Lung (tissue), 12 donors: ENCODE results near the gene ONECUT2. TPM values are rescaled to one million over a fixed set of nuclear protein-coding genes. Genes with fewer than 3 reads are reported as not detected.

ENCODE experiments used
- ATAC-seq: fragments of 200-7000 bp; cut with Tn5 transposase; one replicate; pipeline ENCODE4 v1.9.1; 2020; ENCODE audit warnings: moderate number of reproducible peaks; ENCODE audit not compliant: insufficient read depth, low FRiP score
- DNase-seq, 3 donors: peaks; one replicate each; pipeline ENCODE4 v3.0.0-alpha.2; 2013 to 2017
- H3K27ac ChIP-seq, 2 donors: one replicate each; pipeline ENCODE4 v1.5.1; 2013; ENCODE audit warnings: mild to moderate bottlenecking in 2 of 2, moderate library complexity in 2 of 2, control low read depth in 1 of 2, inconsistent platforms in 1 of 2, low read depth in 1 of 2, low read length in 1 of 2
- H3K27me3 ChIP-seq, 3 donors: one replicate each; pipeline ENCODE4 v1.5.1; 2013; ENCODE audit warnings: low read length in 2 of 3; ENCODE audit not compliant: control insufficient read depth in 3 of 3, insufficient read depth in 3 of 3
- H3K36me3 ChIP-seq, 4 donors: one replicate each; pipeline ENCODE4 v1.5.1; 2013; ENCODE audit warnings: low read length in 4 of 4, mild to moderate bottlenecking in 1 of 4, moderate library complexity in 1 of 4; ENCODE audit not compliant: control insufficient read depth in 4 of 4, insufficient read depth in 4 of 4
- H3K4me1 ChIP-seq, 5 donors: one replicate each; pipeline ENCODE4 v1.5.1; 2013; ENCODE audit warnings: low read length in 5 of 5, mild to moderate bottlenecking in 2 of 5, moderate library complexity in 1 of 5; ENCODE audit not compliant: control insufficient read depth in 5 of 5, insufficient read depth in 5 of 5
- H3K4me3 ChIP-seq: one replicate; pipeline ENCODE4 v1.5.1; 2013; ENCODE audit warnings: mild to moderate bottlenecking, control low read depth, moderate library complexity
- H3K9ac ChIP-seq, 2 donors: one replicate each; pipeline ENCODE4 v1.5.1; 2013; ENCODE audit warnings: low read length in 2 of 2, control low read depth in 1 of 2; ENCODE audit not compliant: insufficient read depth in 1 of 2
- H3K9me3 ChIP-seq, 4 donors: one replicate each; pipeline ENCODE4 v1.5.1; 2013; ENCODE audit warnings: low read length in 3 of 4, mild to moderate bottlenecking in 1 of 4, moderate library complexity in 1 of 4; ENCODE audit not compliant: control insufficient read depth in 4 of 4, insufficient read depth in 3 of 4
- CTCF ChIP-seq: IDR thresholded peaks from 2 replicates; pipeline ENCODE4 v1.5.1; 2012; ENCODE audit warnings: mild to moderate bottlenecking; ENCODE audit errors: control extremely low read depth, extremely low read depth
- WGBS, 2 donors: extraction: QIAGEN DNeasy Blood & Tissue Kit; methylation state at CpG; one replicate each; pipeline ENCODE4 v1.1.7; 2013; 5-methylcytosine and 5-hydroxymethylcytosine counted together
- polyA plus RNA-seq, 2 donors: library from polyadenylated mRNA; stranded (reverse); fragments of 200-250 nt; gene quantifications; one replicate each; pipeline ENCODE4 v1.2.1, GENCODE V29; 2013
- total RNA-seq, 2 donors: library from RNA; depleted of rRNA in 1 of 2; stranded (reverse); fragments of >200 nt in 1 of 2; gene quantifications; one replicate each; pipeline ENCODE4 v1.2.1, GENCODE V29; 2014 to 2021
- donor health status: control.
- donor health status: control.
- donor health status: Bipolar disorder and iron deficiency.
- donor health status: healthy.
- donor health status: DM: yes; HTN: yes; CAD: no.

ONECUT2 gene
- total and polyA plus RNA-seq, 4 donors: 0.01 to 0.06 (median 0.02) TPM; not detected in 1

- no peak overlapping the region for H3K4me3 ChIP-seq
- DNase-seq: no peak
- no peaks in the 10 kb centered on the region for H3K36me3 ChIP-seq
- H3K9me3 ChIP-seq: peaks cover 0 to 19% (median 2%) of the 10 kb centered on the region in 4 donors
- peaks cover 15 to 74% (median 61%) of the 10 kb centered on the region in 3 donors for H3K27me3 ChIP-seq
- no peak for ATAC-seq
- no peak overlapping the region for H3K27ac ChIP-seq
- WGBS, 2 donors: 77 to 78% methylated on average over 4 of the region's 4 CpGs
- no peak overlapping the region for H3K9ac ChIP-seq
- no peak for TF ChIP-seq CTCF
- peaks cover 0 to 17% (median 0%) of the 10 kb centered on the region in 5 donors for H3K4me1 ChIP-seq
Measured at GRCh38 chr18:57426187-57426586, 9.0 kb upstream of the ONECUT2 start.

- 7 to 10% methylated on average over 36 to 80 of the region's 80 CpGs for WGBS, 2 donors
- Histone ChIP-seq H3K36me3 (no peaks in the 10 kb centered on the region), H3K9me3 (peaks cover 0 to 19% (median 0%) of the 10 kb centered on the region in 4 donors), H3K4me1 (peaks cover 0 to 17% (median 0%) of the 10 kb centered on the region in 5 donors), H3K4me3 (no peak overlapping the region), H3K27ac (no peak overlapping the region), H3K9ac (no peak overlapping the region), H3K27me3 (peaks cover 15 to 89% (median 73%) of the 10 kb centered on the region in 3 donors)
- no peak for ATAC-seq
- DNase-seq: no peak
- TF ChIP-seq CTCF: no peak
Measured at GRCh38 chr18:57427429-57428201, 7.6 kb upstream of the ONECUT2 start.

- DNase-seq: no peak
- Histone ChIP-seq H3K27me3 (peaks cover 15 to 93% (median 81%) of the 10 kb centered on the region in 3 donors), H3K36me3 (no peaks in the 10 kb centered on the region), H3K27ac (no peak overlapping the region), H3K9me3 (peaks cover 0 to 19% (median 0%) of the 10 kb centered on the region in 4 donors), H3K4me1 (peaks cover 0 to 17% (median 0%) of the 10 kb centered on the region in 5 donors), H3K9ac (no peak overlapping the region), H3K4me3 (no peak overlapping the region)
- ATAC-seq: no peak
- no peak for TF ChIP-seq CTCF
- 5 to 8% methylated on average over 80 to 99 of the region's 99 CpGs for whole genome bisulfite sequencing, 2 donors
Measured at GRCh38 chr18:57428221-57429150, 6.7 kb upstream of the ONECUT2 start.
